Transverse colon (tissue), 3 donors: ENCODE measurements around the gene CEACAM18.

ENCODE experiments used
- EP300 ChIP-seq: sonication (generic); formaldehyde crosslinking; IDR thresholded peaks from one replicate; pipeline ENCODE4 v1.6.1; 2017; ENCODE audit warnings: antibody characterized with exemption, low read depth
- POLR2A ChIP-seq: fragments of 450-650 bp; IDR thresholded peaks from one replicate; pipeline ENCODE4 v1.6.1; 2016; ENCODE audit warnings: antibody characterized with exemption, mild to moderate bottlenecking, moderate library complexity
- TF ChIP-seq, protein P1 (sequence below), 5 experiments: fragments of 200-600 bp in 3 of 5; fragments of 450-650 bp in 2 of 5; sonication (generic) in 3 of 5; IDR thresholded peaks; 1 replicate in 2 of 5; 2 replicates in 3 of 5; pipeline ENCODE4 v1.5.1; 2016 to 2017; ENCODE audit warnings: antibody characterized with exemption in 5 of 5, inconsistent platforms in 3 of 5, mild to moderate bottlenecking in 2 of 5, moderate library complexity in 1 of 5

DNA sequence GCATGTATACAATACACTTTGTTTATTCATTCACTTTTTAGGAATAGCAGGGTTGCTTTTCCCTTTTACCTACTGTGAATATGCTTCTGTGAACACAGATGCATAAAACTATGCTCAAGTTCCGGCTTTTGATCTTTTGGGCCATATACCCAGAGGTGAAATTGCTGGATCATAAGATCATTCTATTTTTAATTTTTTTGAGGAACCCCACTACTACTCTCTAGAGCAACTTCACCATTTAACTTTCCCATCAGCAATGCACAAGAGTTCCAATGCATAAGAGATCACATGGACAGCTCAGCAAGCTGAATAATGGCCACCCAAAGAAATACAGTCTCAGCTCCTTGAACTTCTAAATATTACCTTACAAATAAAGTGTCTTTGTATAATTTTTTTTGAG lies 43.9 kb upstream of the CEACAM18 start:
- TF ChIP-seq POLR2A (no peak), EP300 (no peak)
- TF ChIP-seq, protein P1, sequence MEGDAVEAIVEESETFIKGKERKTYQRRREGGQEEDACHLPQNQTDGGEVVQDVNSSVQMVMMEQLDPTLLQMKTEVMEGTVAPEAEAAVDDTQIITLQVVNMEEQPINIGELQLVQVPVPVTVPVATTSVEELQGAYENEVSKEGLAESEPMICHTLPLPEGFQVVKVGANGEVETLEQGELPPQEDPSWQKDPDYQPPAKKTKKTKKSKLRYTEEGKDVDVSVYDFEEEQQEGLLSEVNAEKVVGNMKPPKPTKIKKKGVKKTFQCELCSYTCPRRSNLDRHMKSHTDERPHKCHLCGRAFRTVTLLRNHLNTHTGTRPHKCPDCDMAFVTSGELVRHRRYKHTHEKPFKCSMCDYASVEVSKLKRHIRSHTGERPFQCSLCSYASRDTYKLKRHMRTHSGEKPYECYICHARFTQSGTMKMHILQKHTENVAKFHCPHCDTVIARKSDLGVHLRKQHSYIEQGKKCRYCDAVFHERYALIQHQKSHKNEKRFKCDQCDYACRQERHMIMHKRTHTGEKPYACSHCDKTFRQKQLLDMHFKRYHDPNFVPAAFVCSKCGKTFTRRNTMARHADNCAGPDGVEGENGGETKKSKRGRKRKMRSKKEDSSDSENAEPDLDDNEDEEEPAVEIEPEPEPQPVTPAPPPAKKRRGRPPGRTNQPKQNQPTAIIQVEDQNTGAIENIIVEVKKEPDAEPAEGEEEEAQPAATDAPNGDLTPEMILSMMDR (IDR thresholded peaks at IDR 0.05): no peak
